AG20443 (cell line): ENCODE results near the gene LRRC73.
"Not testable (repeated sequence)": the region's sequence is repeated elsewhere in the genome, so short reads cannot be mapped to it uniquely, and the experiment has no call there.

Source experiments
- DNase-seq: peaks from one replicate; pipeline ENCODE4 v3.0.0; 2012; ENCODE audit warnings: low spot score, mixed read lengths

LRRC73 gene

DNA sequence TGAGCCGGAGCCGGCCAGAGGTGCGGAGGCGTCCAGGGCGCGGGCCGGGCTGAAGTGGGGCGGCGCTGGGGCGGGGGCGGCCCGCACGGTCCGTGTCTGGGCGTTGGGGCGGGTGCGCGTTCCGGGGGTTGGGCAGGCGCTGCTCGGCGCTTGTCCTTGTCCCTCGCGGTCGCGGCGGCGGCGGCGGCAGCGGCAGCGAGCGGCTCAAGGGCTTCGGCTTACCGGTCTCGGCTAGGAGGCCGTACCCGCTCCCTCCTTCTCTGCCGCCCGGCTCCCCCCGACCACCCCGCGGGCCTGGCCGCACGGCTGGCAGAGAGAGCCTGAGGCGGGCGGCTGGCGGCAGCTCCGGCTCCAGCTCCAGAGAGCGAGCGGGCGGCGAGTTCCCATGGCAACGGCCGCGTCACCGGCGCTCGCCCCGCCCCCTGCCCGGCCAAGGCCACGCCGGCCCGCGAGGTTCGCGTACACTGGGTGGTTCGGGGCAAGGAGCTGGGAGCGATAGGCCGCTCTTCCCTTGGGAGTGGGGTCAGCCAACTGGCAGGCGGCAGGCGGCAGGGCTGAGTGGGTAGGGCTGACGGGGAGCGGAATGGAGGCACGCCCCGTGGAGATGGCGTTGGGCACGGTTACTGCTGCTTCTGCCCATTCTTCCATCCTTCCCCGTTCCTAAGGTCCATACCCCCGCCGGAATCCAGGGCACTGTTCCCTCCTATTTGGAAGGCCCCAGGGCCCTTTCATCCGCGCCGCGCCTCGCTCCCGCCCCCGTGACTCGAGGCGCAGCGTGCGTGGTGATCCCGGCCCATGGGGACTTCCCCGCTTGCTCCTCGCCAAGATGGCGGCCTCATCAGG, at the start of gene LRRC73:
LRRC73 (minus strand) TSS at position 363 of the 843 bp plus-strand sequence. CDS start 561 bp downstream, outside the sequence.
- peak; percentile 94 for DNase-seq

GRCh38 chr6:43559328-43559727, 49.2 kb upstream of the LRRC73 start:
- DNase-seq = no peak

- DNase-seq = not testable (repeated sequence)
Measured at GRCh38 chr6:43557620-43558019, 47.5 kb upstream of the LRRC73 start.

GRCh38 chr6:43547222-43547621, 37.1 kb upstream of the LRRC73 start:
- DNase-seq = no peak

GRCh38 chr6:43544461-43544860, 34.3 kb upstream of the LRRC73 start:
- no peak for DNase-seq

- no peak for DNase-seq
Measured at GRCh38 chr6:43541774-43542471, 31.8 kb upstream of the LRRC73 start.

GRCh38 chr6:43540507-43540906, 30.4 kb upstream of the LRRC73 start:
- no peak for DNase-seq

DNA sequence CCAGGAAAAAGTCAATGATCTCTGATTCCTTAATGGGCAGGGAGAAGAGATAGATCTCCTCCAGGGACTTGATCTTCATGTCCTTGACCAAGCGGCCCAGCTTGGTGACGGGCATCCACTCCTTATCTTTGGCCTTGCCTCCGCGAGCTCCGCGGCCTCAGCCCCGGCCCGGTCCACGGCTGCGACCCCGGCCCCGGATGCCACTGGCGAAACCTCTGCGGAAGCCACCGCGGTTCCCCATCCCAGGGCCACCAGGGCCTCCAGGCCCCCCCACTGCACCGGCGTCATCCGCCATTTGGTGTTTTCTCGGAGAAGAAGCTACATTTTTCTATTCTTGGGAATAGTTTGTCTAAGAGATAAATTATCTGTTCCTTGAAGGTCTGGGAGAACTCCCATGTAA, 29.3 kb upstream of the LRRC73 start:
- not testable (repeated sequence) for DNase-seq

DNA sequence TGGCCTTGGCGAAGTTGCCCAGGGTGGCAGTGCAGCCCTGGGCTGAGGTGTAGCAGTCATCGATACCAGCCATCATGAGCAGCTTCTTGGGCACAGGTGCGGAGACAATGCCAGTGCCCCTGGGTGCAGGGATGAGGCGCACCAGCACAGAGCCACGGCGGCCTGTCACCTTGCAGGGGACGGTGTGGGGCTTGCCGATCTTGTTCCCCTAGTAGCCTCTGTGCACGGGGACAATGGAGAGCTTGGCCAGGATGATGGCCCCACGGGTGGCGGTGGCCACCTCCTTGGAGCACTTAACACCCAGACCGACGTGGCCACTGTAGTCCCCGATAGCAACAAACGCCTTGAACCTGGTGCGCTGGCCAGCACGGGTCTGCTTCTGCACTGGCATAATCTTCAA, 28.8 kb upstream of the LRRC73 start:
- DNase-seq = not testable (repeated sequence)

DNA sequence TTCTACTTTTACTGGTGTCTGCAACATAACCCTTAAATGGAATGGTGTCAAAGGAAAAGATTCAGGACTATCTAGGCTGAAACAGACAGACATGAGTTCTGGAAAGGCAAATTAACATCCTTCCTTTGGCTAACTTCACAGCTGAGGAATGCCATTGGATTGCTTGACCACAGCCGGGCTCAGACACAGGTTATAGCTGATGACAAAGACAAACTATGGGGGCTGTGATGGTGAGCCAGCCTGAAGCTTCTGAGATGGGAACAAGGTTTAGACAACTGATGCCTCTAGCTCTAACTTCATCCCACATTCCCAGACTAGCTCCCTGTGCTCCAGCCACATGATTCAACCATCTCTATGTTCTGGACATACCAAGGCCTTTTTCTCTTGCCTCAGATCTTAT, 22.1 kb upstream of the LRRC73 start:
- DNase-seq = no peak

GRCh38 chr6:43524483-43524961, 14.4 kb upstream of the LRRC73 start:
- DNase-seq = no peak

- DNase-seq = no peak
Measured at GRCh38 chr6:43523284-43523683, 13.1 kb upstream of the LRRC73 start.

GRCh38 chr6:43522547-43523261, 12.6 kb upstream of the LRRC73 start:
- DNase-seq = no peak

DNA sequence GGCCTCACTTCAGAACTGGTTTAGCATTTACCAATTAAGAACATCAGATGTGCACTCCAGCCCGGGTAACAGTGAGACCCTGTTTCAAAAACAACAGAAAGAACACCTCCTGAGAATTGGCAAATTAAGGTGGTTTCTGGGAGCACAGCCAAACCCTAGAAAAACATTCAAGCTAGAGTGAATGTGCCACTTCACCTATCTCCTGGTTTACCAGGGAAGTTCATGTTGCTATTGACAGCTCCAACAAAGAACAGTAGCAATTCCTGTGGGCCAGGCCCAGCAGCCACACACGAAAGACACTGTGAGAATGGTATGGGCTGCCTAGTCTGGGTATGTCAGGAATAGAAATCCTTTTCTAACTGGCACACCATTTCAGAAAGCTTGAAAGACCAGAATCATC, 11.7 kb upstream of the LRRC73 start:
- no peak for DNase-seq

- DNase-seq = no peak
Measured at GRCh38 chr6:43520097-43520496, 10.0 kb upstream of the LRRC73 start.

DNA sequence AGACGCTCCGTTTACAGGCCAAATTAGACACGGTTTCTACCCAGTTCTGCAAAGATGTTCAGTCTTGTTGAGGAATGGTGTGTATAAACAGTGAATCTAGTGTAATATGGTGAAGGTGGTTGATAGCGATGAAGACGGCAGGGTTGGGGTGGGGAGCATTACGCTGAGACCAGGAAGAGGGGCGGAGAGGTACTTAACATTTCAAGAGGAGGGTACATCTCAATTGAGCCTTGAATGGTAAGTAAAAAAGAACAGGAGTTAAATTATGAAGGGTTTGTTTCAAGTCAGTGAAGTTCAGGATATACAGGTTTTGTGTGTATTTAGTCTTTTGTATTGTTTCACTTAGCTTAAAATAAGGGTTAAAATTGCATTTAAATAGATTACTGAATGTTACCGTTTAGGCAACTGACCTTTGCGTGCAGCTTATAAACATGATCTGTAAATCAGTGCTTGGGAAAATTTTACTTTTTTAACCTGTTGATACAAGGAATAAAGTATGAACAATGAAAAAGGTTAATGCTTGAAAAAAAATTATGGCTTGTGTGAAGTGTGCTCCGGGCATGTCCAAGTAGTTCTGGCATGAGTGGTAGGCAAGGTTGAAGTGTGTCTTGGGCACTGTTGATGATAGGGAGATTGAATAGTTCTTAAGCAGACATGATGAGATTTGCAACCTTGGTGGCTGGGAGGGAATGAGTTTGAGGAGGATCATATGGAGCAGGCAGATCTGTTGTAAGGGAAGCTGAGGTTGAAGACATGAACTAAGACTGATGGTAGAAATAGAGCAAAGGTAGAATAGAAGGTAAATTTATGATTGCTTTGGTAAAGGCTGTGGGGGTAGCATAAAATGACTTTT, 7.6 kb upstream of the LRRC73 start:
- DNase-seq = no peak

GRCh38 chr6:43516697-43517504, 6.8 kb upstream of the LRRC73 start, which contains the start of the genes POLR1C and YIPF3:
POLR1C (plus strand) TSS chr6:43517089; CDS start chr6:43517110, 21 bp downstream.
YIPF3 (minus strand) TSS chr6:43516926; CDS start chr6:43516807, 119 bp downstream.
- peak; percentile 100 for DNase-seq

- no peak for DNase-seq
Measured at GRCh38 chr6:43516367-43516696, 6.2 kb upstream of the LRRC73 start.

DNA sequence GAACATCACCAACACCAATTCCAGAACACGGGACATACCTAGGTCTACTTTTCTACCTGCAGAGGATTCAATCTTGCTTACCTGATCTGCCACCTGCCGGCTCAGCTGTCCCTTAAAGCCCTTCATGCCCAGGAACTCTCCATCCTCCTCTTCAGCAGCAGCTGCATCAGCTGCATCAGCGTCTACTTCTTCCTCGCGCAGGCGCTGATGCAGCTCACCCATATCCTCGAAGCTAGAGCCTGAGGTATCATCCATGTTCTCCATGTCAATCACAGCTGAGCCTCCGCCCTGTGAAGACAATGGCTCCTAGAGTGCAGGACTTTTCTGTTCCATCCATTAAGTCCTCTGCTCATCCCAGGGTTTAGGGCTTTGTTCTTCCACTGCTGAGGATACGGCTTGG, 5.7 kb upstream of the LRRC73 start:
- no peak for DNase-seq

DNA sequence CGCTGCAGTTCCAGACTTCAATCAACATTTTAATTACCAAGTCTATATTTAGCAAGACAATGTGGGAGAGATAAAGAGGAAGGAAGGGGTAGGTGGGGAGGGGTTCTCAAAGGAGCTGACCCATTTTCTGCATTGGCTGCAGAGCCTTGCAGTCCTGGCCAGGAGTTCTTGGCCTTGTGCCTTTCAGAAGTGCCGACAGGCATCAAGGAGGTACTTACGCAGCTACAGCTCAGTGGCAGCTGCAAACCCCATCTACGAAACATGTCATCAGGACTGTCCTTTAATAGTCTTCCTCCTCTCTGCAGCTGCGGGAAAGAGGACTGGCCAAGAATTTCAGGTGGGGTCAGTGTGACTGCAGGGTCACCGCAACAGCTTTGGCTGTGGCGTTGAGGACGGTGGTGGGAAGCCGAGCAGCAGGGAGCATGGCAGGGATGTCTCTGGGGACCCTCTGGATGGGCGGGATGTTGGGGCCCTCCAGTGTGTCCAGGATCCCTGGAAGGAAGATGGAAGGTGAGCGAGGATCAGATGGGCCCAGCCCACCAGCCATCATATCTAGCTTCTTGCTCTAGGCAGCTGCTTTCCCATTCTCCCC, 1.8 kb upstream of the LRRC73 start:
- DNase-seq = no peak
